ENCODE measurements around the gene OTOGL. TPM values are rescaled to one million over a fixed set of nuclear protein-coding genes. Genes with fewer than 3 reads are reported as not detected.
A peak's percentile ranks its signal among the peaks of the same experiment; 100 is the strongest.

The OTOGL gene
- total RNA-seq, 4 donors from 2014 or later, result 0.21 to 0.60 (median 0.44) TPM; not detected in 1

DNA sequence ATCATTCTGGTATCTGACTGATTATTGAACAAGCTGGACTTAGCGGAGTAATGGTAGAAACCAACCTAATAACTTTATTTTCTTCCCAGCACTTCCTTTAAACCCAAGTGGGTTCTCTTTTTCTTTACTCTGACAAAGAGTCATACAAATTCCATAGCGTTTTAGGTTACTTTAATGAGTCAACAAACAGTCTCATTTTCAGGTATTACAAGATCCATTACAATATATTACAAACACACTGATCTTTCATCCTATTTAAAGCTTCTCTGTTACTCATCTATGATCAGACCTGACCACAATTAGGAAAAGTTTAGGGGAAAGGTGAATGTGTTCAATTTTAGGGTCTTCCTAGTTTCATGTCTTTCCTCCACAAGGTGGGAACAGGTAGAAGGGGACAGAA lies 305.3 kb downstream of the OTOGL start:
- DNase-seq (ENCODE audit: low spot score in 2 of 2), result no peak
- Histone ChIP-seq H3K9me3 (no peaks in the 10 kb centered on the region), H3K27ac (no peak overlapping the region), H3K36me3 (no peaks in the 10 kb centered on the region), H3K4me1 (peaks cover 0 to 7% (median 0%) of the 10 kb centered on the region in 4 donors), H3K4me3 (no peak overlapping the region), H3K27me3 (peaks cover 0 to 5% of the 10 kb centered on the region in 2 donors)
- WGBS, 2 donors, result 70 to 75% methylated on average over 2 of the region's 2 CpGs
- TF ChIP-seq, protein P1, sequence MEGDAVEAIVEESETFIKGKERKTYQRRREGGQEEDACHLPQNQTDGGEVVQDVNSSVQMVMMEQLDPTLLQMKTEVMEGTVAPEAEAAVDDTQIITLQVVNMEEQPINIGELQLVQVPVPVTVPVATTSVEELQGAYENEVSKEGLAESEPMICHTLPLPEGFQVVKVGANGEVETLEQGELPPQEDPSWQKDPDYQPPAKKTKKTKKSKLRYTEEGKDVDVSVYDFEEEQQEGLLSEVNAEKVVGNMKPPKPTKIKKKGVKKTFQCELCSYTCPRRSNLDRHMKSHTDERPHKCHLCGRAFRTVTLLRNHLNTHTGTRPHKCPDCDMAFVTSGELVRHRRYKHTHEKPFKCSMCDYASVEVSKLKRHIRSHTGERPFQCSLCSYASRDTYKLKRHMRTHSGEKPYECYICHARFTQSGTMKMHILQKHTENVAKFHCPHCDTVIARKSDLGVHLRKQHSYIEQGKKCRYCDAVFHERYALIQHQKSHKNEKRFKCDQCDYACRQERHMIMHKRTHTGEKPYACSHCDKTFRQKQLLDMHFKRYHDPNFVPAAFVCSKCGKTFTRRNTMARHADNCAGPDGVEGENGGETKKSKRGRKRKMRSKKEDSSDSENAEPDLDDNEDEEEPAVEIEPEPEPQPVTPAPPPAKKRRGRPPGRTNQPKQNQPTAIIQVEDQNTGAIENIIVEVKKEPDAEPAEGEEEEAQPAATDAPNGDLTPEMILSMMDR (IDR thresholded peaks at IDR 0.05), result no peak
- no peak for TF ChIP-seq EP300 (IDR thresholded peaks at IDR 0.05)
- TF ChIP-seq POLR2A (IDR thresholded peaks at IDR 0.05), result no peak

DNA sequence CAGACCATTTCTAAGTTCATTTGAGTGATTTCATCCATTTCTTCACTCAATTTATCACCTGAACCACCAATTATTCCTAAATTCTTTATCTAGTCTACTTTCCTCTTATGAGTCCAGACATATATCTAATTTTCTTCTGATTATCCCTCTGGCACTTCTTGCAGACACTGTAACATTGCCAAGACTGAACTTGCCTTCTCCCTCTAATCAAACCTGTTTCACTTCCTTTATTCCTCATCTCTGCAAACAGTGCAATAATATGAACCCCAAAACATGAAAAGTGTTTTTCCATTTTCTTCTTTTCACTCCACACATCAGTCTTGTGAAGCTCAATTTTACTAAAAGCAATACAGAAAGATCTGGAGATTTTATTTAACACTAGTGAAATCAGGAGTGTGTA lies 306.9 kb downstream of the OTOGL start:
- TF ChIP-seq, protein P1 (IDR thresholded peaks at IDR 0.05), result no peak
- no peak for TF ChIP-seq POLR2A (IDR thresholded peaks at IDR 0.05)
- no peak for TF ChIP-seq EP300 (IDR thresholded peaks at IDR 0.05)
- Histone ChIP-seq H3K9me3 (no peaks in the 10 kb centered on the region), H3K27ac (no peak overlapping the region), H3K27me3 (no peaks in the 10 kb centered on the region), H3K4me3 (no peak overlapping the region), H3K36me3 (no peaks in the 10 kb centered on the region), H3K4me1 (no peaks in the 10 kb centered on the region)
- no peak for DNase-seq (ENCODE audit: low spot score in 2 of 2)

DNA sequence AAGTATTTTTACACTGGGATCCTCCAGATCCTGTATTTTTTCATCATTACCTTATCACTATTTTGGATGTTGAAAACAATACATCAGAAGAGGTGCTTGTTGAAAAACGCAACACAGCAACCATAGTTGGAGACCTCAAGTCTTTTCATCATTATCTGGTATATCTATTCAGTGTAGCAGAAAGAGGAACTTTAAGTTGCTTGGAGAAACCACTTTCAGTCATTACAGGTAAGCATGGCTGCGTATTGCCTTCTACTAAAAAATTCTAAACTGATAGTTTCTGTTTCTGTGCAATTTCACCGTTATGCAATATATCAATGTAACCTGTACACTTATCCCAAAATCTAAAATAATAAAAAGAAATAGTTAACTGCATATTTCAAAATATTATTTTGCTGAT lies 312.4 kb downstream of the OTOGL start:
- no peak for DNase-seq (ENCODE audit: low spot score in 2 of 2)
- TF ChIP-seq EP300 (IDR thresholded peaks at IDR 0.05) (no peak), POLR2A (IDR thresholded peaks at IDR 0.05) (no peak)
- TF ChIP-seq, protein P1 (IDR thresholded peaks at IDR 0.05), result no peak
- Histone ChIP-seq H3K36me3 (no peaks in the 10 kb centered on the region), H3K27ac (no peak overlapping the region), H3K27me3 (no peaks in the 10 kb centered on the region), H3K9me3 (no peaks in the 10 kb centered on the region), H3K4me3 (no peak overlapping the region), H3K4me1 (peaks cover 0 to 8% (median 0%) of the 10 kb centered on the region in 4 donors)
- WGBS, 2 donors, result 66 to 68% methylated on average over 3 of the region's 3 CpGs

DNA sequence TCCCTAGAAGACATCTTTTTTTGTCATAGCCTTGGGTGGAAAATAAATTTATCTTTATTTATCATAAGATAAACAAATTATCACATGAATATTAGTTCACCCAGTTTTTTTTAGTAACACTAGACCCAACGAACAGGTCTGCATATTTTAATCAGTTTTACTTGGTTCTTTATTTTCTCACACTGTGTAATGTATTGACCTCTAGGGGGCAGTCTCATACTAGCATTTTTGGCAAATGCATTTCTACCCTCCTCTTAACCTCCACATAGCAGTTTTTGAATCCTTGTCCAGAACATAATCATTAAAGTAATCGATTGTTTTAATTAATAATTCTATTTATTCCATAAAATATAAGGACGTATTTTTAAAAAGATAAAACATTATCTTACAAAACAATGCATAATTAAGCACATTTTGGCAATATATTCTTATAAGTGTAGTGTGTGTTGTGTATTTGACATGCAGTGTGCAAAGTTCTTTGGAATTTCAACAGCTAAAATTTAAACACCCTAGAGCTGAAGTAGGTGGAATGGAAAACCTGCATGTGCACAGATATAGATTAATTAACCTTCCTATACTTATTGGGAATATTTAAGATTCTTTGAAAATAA lies 313.1 kb downstream of the OTOGL start:
- Histone ChIP-seq H3K4me3 (no peak overlapping the region), H3K9me3 (no peaks in the 10 kb centered on the region), H3K27me3 (no peaks in the 10 kb centered on the region), H3K4me1 (peaks cover 0 to 8% (median 0%) of the 10 kb centered on the region in 4 donors), H3K27ac (no peak overlapping the region), H3K36me3 (no peaks in the 10 kb centered on the region)
- 3 to 5% methylated on average over 3 of the region's 3 CpGs for WGBS, 2 donors
- TF ChIP-seq POLR2A (IDR thresholded peaks at IDR 0.05), result no peak
- TF ChIP-seq EP300 (IDR thresholded peaks at IDR 0.05), result no peak
- TF ChIP-seq, protein P1 (IDR thresholded peaks at IDR 0.05), result peak; percentile 51 to 77 (median 61)
- DNase-seq (ENCODE audit: low spot score in 2 of 2), result no peak

DNA sequence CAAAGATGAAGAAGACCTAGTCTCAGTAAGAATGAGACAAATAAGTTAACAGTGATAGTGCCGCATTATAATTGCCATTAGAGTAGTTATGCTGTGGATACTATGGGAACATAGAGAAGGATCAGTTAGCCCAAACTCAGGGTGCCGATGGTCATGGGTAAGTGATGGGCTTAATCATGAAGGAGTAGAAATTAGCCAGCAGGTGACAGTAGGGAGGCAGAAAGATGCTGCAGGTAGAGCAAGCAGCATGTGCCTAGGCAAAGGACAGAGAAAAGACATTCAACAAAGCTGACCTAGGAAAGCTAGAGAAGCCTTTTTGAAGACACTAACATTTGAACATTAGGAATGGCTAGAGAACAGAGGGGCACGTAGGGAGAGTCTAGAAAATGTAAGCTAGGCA lies 314.1 kb downstream of the OTOGL start:
- no peaks in the 10 kb centered on the region for H3K27me3 ChIP-seq
- H3K27ac ChIP-seq, result no peak overlapping the region
- H3K4me3 ChIP-seq, result no peak overlapping the region
- DNase-seq (ENCODE audit: low spot score in 2 of 2), result no peak
- no peaks in the 10 kb centered on the region for H3K9me3 ChIP-seq
- TF ChIP-seq EP300 (IDR thresholded peaks at IDR 0.05) (no peak), POLR2A (IDR thresholded peaks at IDR 0.05) (no peak)
- TF ChIP-seq, protein P1 (IDR thresholded peaks at IDR 0.05), result no peak
- WGBS, 2 donors, result 92% methylated on average over 3 of the region's 3 CpGs
- H3K36me3 ChIP-seq, result no peaks in the 10 kb centered on the region
- peaks cover 0 to 8% (median 0%) of the 10 kb centered on the region in 4 donors for H3K4me1 ChIP-seq

Measured in tibial nerve (tissue), 4 donors.